Endothelial cell of umbilical vein (primary cell): ENCODE measurements around the gene SVIL. TPM values are rescaled to one million over a fixed set of nuclear protein-coding genes. Genes with fewer than 3 reads are reported as not detected.

ENCODE experiments used
- BruUV-seq: library from RNA; stranded (reverse); fragments of 400-500 nt; replicated peaks from 2 replicates; lab custom pipeline; 2021; lab: Mats Ljungman, UMichigan
- CTCF ChIA-PET: fragments of 300-600, 350-600 bp; sonication (Branson Sonifier 250); formaldehyde crosslinking; loops from one replicate; lab custom pipeline; 2021; ENCODE audit warnings: antibody characterized with exemption, inconsistent platforms; lab: Charles Lee
- POLR2A ChIA-PET: fragments of 300-600, 350-600 bp; sonication (Branson Sonifier 250); formaldehyde crosslinking; loops from one replicate; lab custom pipeline; 2021; ENCODE audit warnings: antibody characterized with exemption, inconsistent platforms; lab: Charles Lee
- DNase-seq: peaks from one replicate; pipeline ENCODE4 v3.0.0-alpha.2; 2011; ENCODE audit warnings: low read depth, low spot score
- FAIRE-seq: peaks from 2 replicates; lab custom pipeline; 2011; peaks lifted over from hg19 to GRCh38; lab: Jason Lieb, UNC
- H2AFZ ChIP-seq: 2 replicates; pipeline ENCODE4 v1.6.0; 2012; ENCODE audit warnings: low read depth, low read length, control low read depth, inconsistent platforms
- H3K27ac ChIP-seq: 2 replicates; pipeline ENCODE4 v1.5.1; 2011; ENCODE audit warnings: low read depth, mild to moderate bottlenecking, control low read depth, low read length, moderate library complexity; ENCODE audit not compliant: insufficient read depth
- H3K27me3 ChIP-seq, 2 experiments: 2 replicates each; pipeline versions ENCODE4 v1.6.0 to v1.6.1; 2011; ENCODE audit warnings: low read length in 2 of 2, mixed read lengths in 1 of 2; ENCODE audit not compliant: control insufficient read depth in 2 of 2, insufficient read depth in 2 of 2
- H3K36me3 ChIP-seq, 2 experiments: 2 replicates in 1 of 2; 3 replicates in 1 of 2; pipeline ENCODE4 v1.5.1; 2011; ENCODE audit warnings: low read length in 2 of 2, mild to moderate bottlenecking in 1 of 2, moderate library complexity in 1 of 2; ENCODE audit not compliant: control insufficient read depth in 2 of 2, insufficient read depth in 2 of 2; ENCODE audit errors: extremely low read depth in 1 of 2
- H3K4me1 ChIP-seq: 3 replicates; pipeline ENCODE4 v1.5.1; 2011; ENCODE audit warnings: mild to moderate bottlenecking, low read length; ENCODE audit not compliant: control insufficient read depth, insufficient read depth; ENCODE audit errors: extremely low read depth
- H3K4me2 ChIP-seq: 2 replicates; pipeline ENCODE4 v1.6.1; 2011; ENCODE audit warnings: low read length, control low read depth, mixed read lengths; ENCODE audit not compliant: insufficient read depth
- H3K4me3 ChIP-seq, 3 experiments: fragments of 200-600 bp in 1 of 3; sonication (generic), shearing (Covaris generic) in 1 of 3; replicated peaks in 1 of 3; 2 replicates each; pipeline ENCODE4 v1.5.1; 2011 to 2016; ENCODE audit warnings: control low read depth in 3 of 3, low read length in 3 of 3, mild to moderate bottlenecking in 2 of 3, inconsistent platforms in 1 of 3, low read depth in 1 of 3, moderate library complexity in 1 of 3; ENCODE audit not compliant: insufficient read depth in 1 of 3
- H3K79me2 ChIP-seq: 2 replicates; pipeline ENCODE4 v1.6.0; 2012; ENCODE audit warnings: low read length, inconsistent platforms; ENCODE audit not compliant: control insufficient read depth, insufficient read depth
- H3K9ac ChIP-seq: replicated peaks from 2 replicates; pipeline ENCODE3; 2011; ENCODE audit warnings: low read length, control low read depth; ENCODE audit not compliant: insufficient read depth; ENCODE audit errors: extremely low read depth
- H3K9me1 ChIP-seq: replicated peaks from 3 replicates; pipeline ENCODE4 v1.6.0; 2011; ENCODE audit warnings: mild to moderate bottlenecking, low read length; ENCODE audit not compliant: control insufficient read depth, insufficient read depth; ENCODE audit errors: extremely low read depth
- H3K9me3 ChIP-seq: replicated peaks from 2 replicates; pipeline ENCODE4 v1.5.1; 2012; ENCODE audit warnings: low read length, inconsistent platforms; ENCODE audit not compliant: control insufficient read depth, insufficient read depth
- H4K20me1 ChIP-seq: replicated peaks from 2 replicates; pipeline ENCODE3; 2011; ENCODE audit warnings: mild to moderate bottlenecking, low read length; ENCODE audit not compliant: control insufficient read depth, insufficient read depth; ENCODE audit errors: extremely low read depth
- CTCF ChIP-seq, 2 donors: IDR thresholded peaks; 1 replicate in 1 of 2; 2 replicates in 1 of 2; pipeline ENCODE4 v1.5.1; 2011; ENCODE audit warnings: low read length in 2 of 2, mild to moderate bottlenecking in 2 of 2, moderate library complexity in 2 of 2, control low read depth in 1 of 2, inconsistent platforms in 1 of 2, low read depth in 1 of 2; ENCODE audit not compliant: insufficient read depth in 1 of 2; ENCODE audit errors: extremely low read depth in 1 of 2
- FOS ChIP-seq: IDR thresholded peaks from 2 replicates; pipeline ENCODE4 v1.6.1; 2011; ENCODE audit warnings: mild to moderate bottlenecking, low read length, moderate library complexity, borderline replicate concordance; ENCODE audit not compliant: insufficient read depth
- GATA2 ChIP-seq: IDR thresholded peaks from 2 replicates; pipeline ENCODE4 v1.7.0; 2011; ENCODE audit warnings: low read depth, mild to moderate bottlenecking, moderate library complexity, mixed read lengths, low read length; ENCODE audit not compliant: insufficient read length, insufficient read depth
- JUN ChIP-seq: IDR thresholded peaks from 2 replicates; pipeline ENCODE4 v1.6.1; 2011; ENCODE audit warnings: borderline replicate concordance, low read depth; ENCODE audit not compliant: insufficient read length, insufficient read depth
- POLR2AphosphoS5 ChIP-seq: IDR thresholded peaks from 2 replicates; pipeline ENCODE4 v1.6.1; 2012; ENCODE audit warnings: low read depth, mild to moderate bottlenecking, control low read depth, low read length, moderate library complexity; ENCODE audit not compliant: insufficient read depth
- dilution Hi-C: fragments of 300-500 bp; cut with MboI; formaldehyde crosslinking; loops from one replicate; pipeline ENCODE4 v1.15.0; 2019; ENCODE audit warnings: low sequenced_read_pairs; ENCODE audit not compliant: extremely low pct_ligation_motif_present
- intact Hi-C: fragments of 100-400 bp; cut with micrococcal nuclease; formaldehyde crosslinking; loops from one replicate; pipeline ENCODE4 v1.10.0; 2022
- polyA plus RNA-seq, 4 experiments: library from polyadenylated mRNA; depleted of rRNA in 3 of 4; stranded (reverse) in 3 of 4; unstranded in 1 of 4; fragments of >200 nt; gene quantifications; 2 replicates each; pipeline versions ENCODE4 v1.2.1 to v1.2.3, GENCODE V29; 2011 to 2012; ENCODE audit warnings: missing spikeins in 1 of 4
- total RNA-seq: library from RNA; stranded (reverse); gene quantifications from 2 replicates; pipeline ENCODE4 v1.2.3, GENCODE V29; 2021

SVIL gene
- total and polyA plus RNA-seq, 2 donors (not counting 3 experiments of a cell fraction or from before 2014, with no cell fraction given): 22.6 to 70.7 TPM

DNA sequence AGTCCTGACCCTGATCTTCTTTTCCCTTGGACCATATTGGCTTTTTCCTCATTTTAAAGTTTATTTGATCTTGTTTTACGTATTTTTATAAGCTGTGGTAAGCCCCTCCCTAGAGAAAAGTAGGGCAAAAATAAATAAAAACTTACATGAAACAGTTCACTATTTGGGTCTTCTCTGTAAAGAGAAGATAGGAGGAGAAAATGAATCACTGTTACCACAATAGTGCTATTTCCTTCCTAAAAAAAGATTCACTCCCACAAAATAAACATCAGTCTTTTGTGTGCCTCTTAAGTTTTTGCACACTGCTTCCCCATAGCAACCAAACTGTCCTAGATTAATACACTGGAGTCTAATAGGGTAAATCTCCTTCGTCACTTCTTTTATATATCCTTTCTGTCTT lies 1.4 kb upstream of the SVIL start:
- Histone ChIP-seq H2AFZ (no peak overlapping the region), H3K27ac (peak overlapping the region; percentile 93), H3K4me3 (no peak overlapping the region), H3K79me2 (peaks cover 2% of the 10 kb centered on the region), H3K4me1 (peaks cover 37% of the 10 kb centered on the region), H3K9ac (peak overlapping the region; percentile 67), H3K36me3 (no peaks in the 10 kb centered on the region), H3K27me3 (no peaks in the 10 kb centered on the region), H3K9me1 (no peaks in the 10 kb centered on the region), H3K9me3 (no peaks in the 10 kb centered on the region), H4K20me1 (no peaks in the 10 kb centered on the region), H3K4me2 (peak overlapping the region; percentile 86)
- dilution Hi-C loops: no loop called here
- FAIRE-seq (peak; percentile 37), DNase-seq (peak; percentile 90)
- POLR2A ChIA-PET: no interaction called here
- no TSS peak for BruUV-seq
- no peak for TF ChIP-seq CTCF (IDR thresholded peaks at IDR 0.05; ENCODE audit: extremely low read depth in 1 of 2, insufficient read depth in 1 of 2, low read depth in 1 of 2, low read length in 2 of 2)
- TF ChIP-seq JUN: peak; percentile 93
- TF ChIP-seq GATA2: peak; percentile 36
- TF ChIP-seq POLR2AphosphoS5: peak; percentile 15
- TF ChIP-seq FOS: peak; percentile 83
- intact Hi-C loops: loop anchor here (1.0 to 5.0 kb wide), 3 partner anchors 23 to 313 kb away; no protein-coding TSS in a partner anchor
- CTCF ChIA-PET: interaction anchor here (0.7 to 1.3 kb wide), 2 partner anchors 12 to 18 kb away, joined by 3 read pairs; no protein-coding TSS in a partner anchor
